NK-92 treated with Interleukin-12 subunit alpha and Interleukin-12 subunit beta, amount 100 ng/mL, for 24 hours (cell line): ENCODE measurements around the gene CIT.
"Not testable (repeated sequence)": the region's sequence is repeated elsewhere in the genome, so short reads cannot be mapped to it uniquely, and the experiment has no call there.

Source experiments
- DNase-seq: peaks from one replicate; lab custom pipeline; 2025; lab: John Stamatoyannopoulos, UW

CIT gene

DNA sequence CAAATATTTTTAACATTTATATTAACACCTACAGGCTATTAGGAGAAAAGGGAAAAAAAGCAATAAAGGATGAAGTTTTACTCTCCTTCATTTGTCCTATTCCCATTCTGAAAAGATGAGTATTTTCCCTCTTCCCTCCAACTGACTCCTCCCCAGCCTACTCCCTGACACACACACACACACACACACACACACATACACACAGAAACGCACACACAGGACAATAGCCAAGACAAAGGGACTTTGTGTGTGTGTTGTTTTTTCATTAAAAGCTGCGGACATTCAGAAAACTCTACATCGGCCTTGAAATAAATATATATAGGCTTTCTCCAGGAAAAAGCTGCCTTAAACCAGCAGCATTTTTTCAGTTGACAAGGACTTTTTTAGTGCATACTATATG is 134.4 kb downstream of the CIT start:
- no peak for DNase-seq

DNA sequence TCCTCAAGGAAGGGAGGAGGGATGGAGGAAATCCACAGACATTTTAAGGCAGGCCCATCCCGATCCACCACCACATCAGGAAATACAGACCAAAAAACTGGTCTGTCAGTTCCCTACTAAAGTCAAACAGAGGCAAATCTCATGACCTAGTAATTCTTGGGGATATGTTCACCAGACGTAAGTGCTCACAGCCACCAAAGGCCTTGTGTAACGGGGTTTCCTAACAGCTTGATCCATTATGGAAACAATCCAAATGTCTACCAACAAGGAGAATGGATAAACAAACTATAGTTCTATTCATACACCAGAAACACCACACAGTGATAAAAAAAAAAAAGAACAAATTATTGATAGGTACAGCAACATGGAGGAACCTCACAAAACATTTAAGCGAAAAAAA is 136.3 kb downstream of the CIT start:
- DNase-seq: no peak

GRCh38 chr12:119735079-119735478 is 142.0 kb downstream of the CIT start:
- DNase-seq: no peak

DNA sequence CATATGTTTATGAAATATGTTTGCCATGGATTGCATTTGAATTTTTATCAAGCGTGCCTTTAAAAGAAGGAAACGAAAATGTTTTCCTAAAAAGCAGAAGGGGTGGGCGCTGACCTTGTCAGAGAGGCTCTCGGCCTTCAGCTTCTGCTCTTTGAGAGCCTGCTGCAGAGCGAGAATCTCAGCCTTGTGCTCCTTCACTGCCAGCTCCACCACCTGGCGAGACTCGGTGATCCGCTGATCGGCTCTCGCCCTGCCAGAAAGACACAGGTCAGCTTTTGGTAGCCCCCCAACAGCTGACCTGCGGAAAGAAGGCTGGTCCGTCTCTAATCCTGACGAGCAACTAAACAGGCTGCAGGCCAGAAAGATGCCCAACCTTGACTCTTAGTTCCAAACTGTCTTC is 146.7 kb downstream of the CIT start:
- no peak for DNase-seq

- DNase-seq: no peak
Observed at GRCh38 chr12:119729871-119730270, 147.2 kb downstream of the CIT start.

GRCh38 chr12:119728444-119728745 is 148.7 kb downstream of the CIT start:
- DNase-seq: no peak

- no peak for DNase-seq
Observed at GRCh38 chr12:119727600-119728443, 149.3 kb downstream of the CIT start.

GRCh38 chr12:119725523-119725922 is 151.6 kb downstream of the CIT start:
- DNase-seq: no peak

- no peak for DNase-seq
Observed at GRCh38 chr12:119721306-119721705, 155.8 kb downstream of the CIT start.

DNA sequence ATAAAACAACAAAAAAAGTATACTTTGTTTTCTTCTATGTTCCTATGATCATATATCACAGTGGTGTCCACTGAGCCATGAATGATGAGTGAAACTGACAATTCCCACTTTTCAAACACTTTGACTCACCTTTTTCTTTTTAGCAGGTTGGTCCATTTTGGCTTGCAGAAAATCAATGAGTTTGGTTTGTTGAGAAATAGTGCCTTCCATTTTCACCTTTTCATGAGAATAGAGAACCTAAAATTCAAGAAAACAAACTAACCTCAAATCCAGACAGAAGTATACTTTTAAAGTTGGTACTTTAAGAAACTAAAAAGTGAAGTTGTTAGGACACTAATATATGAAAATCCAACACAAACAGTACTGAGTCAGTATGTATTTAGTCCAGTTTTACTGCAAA is 156.8 kb downstream of the CIT start:
- DNase-seq: no peak

DNA sequence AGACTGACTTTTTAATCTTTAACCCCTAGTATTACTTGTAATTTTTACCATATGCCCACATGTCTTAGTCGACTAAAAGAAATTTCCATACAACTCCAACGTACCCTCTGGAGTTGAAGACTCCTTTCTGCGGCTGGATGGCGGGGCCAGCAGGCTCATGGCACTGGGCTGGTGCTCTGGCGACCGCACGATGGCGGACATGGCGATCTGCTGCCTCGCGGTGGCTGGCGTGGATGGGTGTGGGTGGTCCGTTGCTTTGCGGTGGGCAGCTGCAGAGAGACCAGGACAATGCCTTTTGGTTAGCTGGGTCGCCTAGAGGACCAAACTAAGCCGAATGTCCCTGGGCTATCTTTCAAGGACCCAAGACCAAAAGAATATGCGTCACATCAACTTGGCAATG is 159.0 kb downstream of the CIT start:
- DNase-seq: no peak

- no peak for DNase-seq
Observed at GRCh38 chr12:119715268-119715620, 161.9 kb downstream of the CIT start.

- no peak for DNase-seq
Observed at GRCh38 chr12:119714614-119715267, 162.4 kb downstream of the CIT start.

DNA sequence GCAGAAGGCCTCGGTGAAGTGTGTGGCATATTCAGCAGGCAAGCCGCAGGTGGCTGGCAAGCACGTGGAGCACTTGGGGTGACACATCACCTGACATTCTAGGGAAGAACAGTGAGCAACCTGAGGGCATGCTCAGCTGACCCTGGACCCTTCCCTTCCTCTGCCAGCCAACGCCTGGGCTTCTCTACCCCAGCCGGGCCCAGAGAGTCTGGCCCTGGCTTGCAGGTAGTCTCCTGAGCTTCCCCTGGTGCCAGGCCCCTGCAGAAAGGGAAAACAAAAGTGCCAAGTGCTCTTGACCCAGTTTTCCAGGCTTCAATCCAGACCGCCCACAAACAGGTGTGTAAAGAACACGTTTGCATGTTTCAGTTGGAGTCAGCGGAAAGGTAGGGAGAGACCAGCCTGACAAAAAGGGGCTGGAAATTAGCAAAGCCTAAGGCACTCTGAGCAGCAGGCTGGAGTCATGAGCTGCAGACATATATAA is 163.5 kb downstream of the CIT start:
- no peak for DNase-seq

- no peak for DNase-seq
Observed at GRCh38 chr12:119712721-119713120, 164.4 kb downstream of the CIT start.

GRCh38 chr12:119711693-119712092 is 165.4 kb downstream of the CIT start:
- no peak for DNase-seq

- DNase-seq: no peak
Observed at GRCh38 chr12:119710965-119711551, 166.1 kb downstream of the CIT start.

- DNase-seq: no peak
Observed at GRCh38 chr12:119710374-119710964, 166.7 kb downstream of the CIT start.

DNA sequence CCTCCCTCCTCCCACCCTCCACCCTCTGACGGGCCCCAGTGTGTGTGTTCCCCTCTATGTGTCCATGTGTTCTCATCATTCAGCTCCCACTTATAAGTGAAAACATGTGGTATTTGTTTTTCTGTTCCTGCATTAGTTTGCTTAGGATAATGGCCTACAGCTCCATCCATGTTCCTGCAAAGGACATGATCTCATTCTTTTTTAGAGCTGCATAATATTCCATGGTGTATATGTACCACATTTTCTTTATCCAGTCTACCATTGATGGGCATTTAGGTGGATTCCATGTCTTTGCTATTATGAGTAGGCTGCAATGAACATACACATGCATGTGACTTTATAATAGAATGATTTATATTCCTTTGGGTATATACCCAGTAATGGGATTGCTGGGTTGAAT is 170.7 kb downstream of the CIT start:
- DNase-seq: not testable (repeated sequence)

DNA sequence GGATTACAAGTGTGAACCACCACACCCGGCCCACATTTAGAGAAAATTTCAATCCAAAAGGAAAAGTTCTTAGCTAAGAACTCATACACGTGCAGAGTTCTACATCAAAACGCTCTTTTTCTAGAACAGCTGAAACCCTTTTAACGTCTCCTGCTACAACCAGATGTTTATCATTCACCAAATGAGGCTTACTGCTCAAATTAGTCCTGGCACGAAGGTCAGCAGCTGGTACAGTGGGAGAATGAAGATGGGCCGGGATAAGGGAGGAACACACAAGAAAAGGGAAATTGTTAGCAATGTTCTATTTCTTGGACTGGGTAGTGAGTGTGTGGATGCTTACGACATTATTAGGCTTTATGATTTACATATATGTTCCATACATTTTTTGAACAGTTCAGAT is 171.9 kb downstream of the CIT start:
- no peak for DNase-seq

DNA sequence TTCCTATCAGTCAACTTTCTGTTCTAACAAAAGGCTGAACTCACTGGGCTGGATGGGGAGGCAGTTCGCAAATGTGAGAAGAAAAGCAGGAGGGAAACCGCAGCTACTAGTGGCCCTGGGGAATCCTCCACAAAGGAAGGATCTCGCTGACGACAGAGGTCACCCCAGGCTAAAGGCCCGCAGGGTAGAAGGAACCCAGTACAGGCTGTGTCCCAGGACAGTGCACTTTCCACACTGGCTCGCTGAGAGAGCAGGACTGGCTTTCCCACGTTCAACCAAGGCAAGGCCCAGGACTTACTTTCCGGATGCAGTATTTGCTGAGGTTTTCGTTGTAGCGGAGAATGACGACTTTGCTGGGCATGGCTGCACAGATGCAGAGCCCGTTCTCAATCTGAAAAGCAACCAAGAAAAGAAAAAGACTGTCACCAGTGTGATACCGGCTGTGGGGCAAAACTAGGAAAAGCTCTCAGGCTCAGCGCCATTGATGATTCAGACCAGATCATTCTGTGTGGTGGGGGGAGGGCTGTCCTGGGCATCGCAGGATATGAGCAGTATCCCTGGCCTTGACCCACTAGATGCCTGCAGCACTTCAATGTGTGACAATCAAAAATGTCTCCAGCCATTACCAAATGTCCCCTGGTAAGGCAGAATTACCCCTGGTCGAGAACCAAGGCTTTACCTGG is 172.9 kb downstream of the CIT start:
- no peak for DNase-seq

- DNase-seq: no peak
Observed at GRCh38 chr12:119700078-119700477, 177.0 kb downstream of the CIT start.
